ENCODE results near the gene OAF.
"Not testable (repeated sequence)": the region's sequence is repeated elsewhere in the genome, so short reads cannot be mapped to it uniquely, and the experiment has no call there.

DNA sequence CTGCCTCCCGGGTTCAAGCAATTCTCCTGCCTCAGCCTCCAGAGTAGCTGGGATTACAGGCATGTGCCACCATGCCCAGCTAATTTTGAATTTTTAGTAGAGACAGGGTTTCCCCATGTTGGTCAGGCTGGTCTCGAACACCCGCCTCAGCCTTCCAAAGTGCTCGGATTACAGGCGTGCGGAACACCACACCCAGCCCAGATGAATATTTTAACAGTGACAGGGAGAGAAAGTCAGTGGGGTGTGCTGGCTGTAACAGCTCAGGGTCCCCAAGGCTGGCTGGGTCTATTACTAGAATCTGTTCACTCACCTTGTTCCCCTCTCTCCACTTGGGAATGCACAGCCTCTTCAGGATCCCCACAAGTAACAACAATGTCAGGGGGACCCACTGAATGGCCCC, 30.8 kb upstream of the OAF start:
- TF ChIP-seq, protein P1, sequence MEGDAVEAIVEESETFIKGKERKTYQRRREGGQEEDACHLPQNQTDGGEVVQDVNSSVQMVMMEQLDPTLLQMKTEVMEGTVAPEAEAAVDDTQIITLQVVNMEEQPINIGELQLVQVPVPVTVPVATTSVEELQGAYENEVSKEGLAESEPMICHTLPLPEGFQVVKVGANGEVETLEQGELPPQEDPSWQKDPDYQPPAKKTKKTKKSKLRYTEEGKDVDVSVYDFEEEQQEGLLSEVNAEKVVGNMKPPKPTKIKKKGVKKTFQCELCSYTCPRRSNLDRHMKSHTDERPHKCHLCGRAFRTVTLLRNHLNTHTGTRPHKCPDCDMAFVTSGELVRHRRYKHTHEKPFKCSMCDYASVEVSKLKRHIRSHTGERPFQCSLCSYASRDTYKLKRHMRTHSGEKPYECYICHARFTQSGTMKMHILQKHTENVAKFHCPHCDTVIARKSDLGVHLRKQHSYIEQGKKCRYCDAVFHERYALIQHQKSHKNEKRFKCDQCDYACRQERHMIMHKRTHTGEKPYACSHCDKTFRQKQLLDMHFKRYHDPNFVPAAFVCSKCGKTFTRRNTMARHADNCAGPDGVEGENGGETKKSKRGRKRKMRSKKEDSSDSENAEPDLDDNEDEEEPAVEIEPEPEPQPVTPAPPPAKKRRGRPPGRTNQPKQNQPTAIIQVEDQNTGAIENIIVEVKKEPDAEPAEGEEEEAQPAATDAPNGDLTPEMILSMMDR (IDR thresholded peaks at IDR 0.05): not testable (repeated sequence)
- not testable (repeated sequence) for TF ChIP-seq POLR2AphosphoS5 (IDR thresholded peaks at IDR 0.05; ENCODE audit: insufficient read depth in 1 of 2, low read depth in 1 of 2); POLR2A (IDR thresholded peaks at IDR 0.05)
